Mucosa of descending colon (tissue), 3 donors: ENCODE data around the gene KLC3. TPM values are rescaled to one million over a fixed set of nuclear protein-coding genes. Genes with fewer than 3 reads are reported as not detected.
A peak's percentile ranks its signal among the peaks of the same experiment; 100 is the strongest.
"Not testable (repeated sequence)": the region's sequence is repeated elsewhere in the genome, so short reads cannot be mapped to it uniquely, and the experiment has no call there.

Source experiments
- ATAC-seq: fragments of 200-7000 bp; cut with Tn5 transposase; one replicate; pipeline ENCODE4 v1.9.1; 2020; ENCODE audit warnings: mild to moderate bottlenecking, moderate library complexity
- DNase-seq, 3 donors: peaks; one replicate each; pipeline ENCODE4 v3.0.0-alpha.2; 2020
- H3K36me3 ChIP-seq: fragments of 200-600 bp; one replicate; pipeline ENCODE4 v1.8.0; 2021; ENCODE audit warnings: low read depth, mild to moderate bottlenecking
- H3K4me1 ChIP-seq: fragments of 200-600 bp; one replicate; pipeline ENCODE4 v1.8.0; 2021; ENCODE audit warnings: low read depth, mild to moderate bottlenecking
- H3K4me3 ChIP-seq: fragments of 200-600 bp; one replicate; pipeline ENCODE4 v1.8.0; 2021; ENCODE audit warnings: mild to moderate bottlenecking
- H3K9me3 ChIP-seq: fragments of 200-600 bp; one replicate; pipeline ENCODE4 v1.8.0; 2021; ENCODE audit warnings: mild to moderate bottlenecking
- CTCF ChIP-seq: fragments of 200-600 bp; IDR thresholded peaks from one replicate; pipeline ENCODE4 v1.8.0; 2022; ENCODE audit warnings: antibody characterized with exemption, mild to moderate bottlenecking
- intact Hi-C, 2 donors: fragments of 100-400 bp; cut with DNase I in 1 of 2; cut with micrococcal nuclease in 1 of 2; formaldehyde crosslinking; loops; one replicate each; pipeline versions ENCODE4 v1.11.0 to v1.11.1; 2022; cut with DNase I, micrococcal nuclease
- total RNA-seq, 3 donors: library from RNA; stranded (reverse); fragmentation: NEBNext Ultra II Directional in 2 of 3; extraction: Animal tissue kit (Norgen Biotek cat#: 25700) in 2 of 3; gene quantifications; one replicate each; pipeline versions ENCODE4 v1.2.1 to v1.2.4, GENCODE V29; 2021 to 2023
- donor health status: DM: no; HTN: no; CAD: no; lungs with moderate emphysema.
- donor health status: DM: no; HTN: no; CAD: no.
- donor health status: DM: no; HTN: yes; CAD: no.

The KLC3 gene
- total RNA-seq, 3 donors from 2014 or later: not detected

GRCh38 chr19:45306518-45307027, 34.0 kb upstream of the KLC3 start:
- intact Hi-C loops: no loop called here
- Histone ChIP-seq H3K36me3 (no peaks in the 10 kb centered on the region), H3K9me3 (no peaks in the 10 kb centered on the region), H3K4me1 (no peaks in the 10 kb centered on the region), H3K4me3 (no peak overlapping the region)
- DNase-seq (no peak), ATAC-seq (no peak)
- TF ChIP-seq CTCF: no peak

- ATAC-seq: no peak
- Histone ChIP-seq H3K4me1 (no peaks in the 10 kb centered on the region), H3K9me3 (no peaks in the 10 kb centered on the region), H3K36me3 (no peaks in the 10 kb centered on the region), H3K4me3 (no peak overlapping the region)
- TF ChIP-seq CTCF: no peak
- intact Hi-C loops: no loop called here
- DNase-seq: no peak
Measured at GRCh38 chr19:45307361-45307760, 33.2 kb upstream of the KLC3 start.

- intact Hi-C loops, ATAC-seq, H3K36me3 ChIP-seq, H3K4me1 ChIP-seq, DNase-seq, H3K9me3 ChIP-seq, H3K4me3 ChIP-seq: not testable (repeated sequence)
Measured at GRCh38 chr19:45309322-45309721, 31.2 kb upstream of the KLC3 start.

GRCh38 chr19:45311621-45312020, 28.9 kb upstream of the KLC3 start:
- intact Hi-C loops: no loop called here
- Histone ChIP-seq H3K36me3 (no peaks in the 10 kb centered on the region), H3K9me3 (no peaks in the 10 kb centered on the region), H3K4me1 (no peaks in the 10 kb centered on the region), H3K4me3 (no peak overlapping the region)
- TF ChIP-seq CTCF: no peak
- ATAC-seq: no peak
- peak in 1 of 3 donors; percentile 31 for DNase-seq

- DNase-seq, ATAC-seq, H3K4me1 ChIP-seq, intact Hi-C loops, H3K4me3 ChIP-seq, H3K9me3 ChIP-seq, H3K36me3 ChIP-seq: not testable (repeated sequence)
Measured at GRCh38 chr19:45312285-45312684, 28.3 kb upstream of the KLC3 start.

GRCh38 chr19:45314708-45315245, 25.8 kb upstream of the KLC3 start:
- no peak overlapping the region for H3K4me3 ChIP-seq
- intact Hi-C loops: no loop called here
- no peaks in the 10 kb centered on the region for H3K9me3 ChIP-seq
- DNase-seq (no peak), ATAC-seq (no peak)
- no peaks in the 10 kb centered on the region for H3K4me1 ChIP-seq
- TF ChIP-seq CTCF: no peak
- H3K36me3 ChIP-seq: no peaks in the 10 kb centered on the region

- no peak for TF ChIP-seq CTCF
- no peak overlapping the region for H3K4me3 ChIP-seq
- intact Hi-C loops: no loop called here
- DNase-seq (no peak), ATAC-seq (no peak)
- no peaks in the 10 kb centered on the region for H3K4me1 ChIP-seq
- no peaks in the 10 kb centered on the region for H3K36me3 ChIP-seq
- H3K9me3 ChIP-seq: no peaks in the 10 kb centered on the region
Measured at GRCh38 chr19:45315304-45315703, 25.2 kb upstream of the KLC3 start.
